GM18909 (cell line): Measurements from ENCODE around the gene IRF2BP1.
A peak's percentile ranks its signal among the peaks of the same experiment; 100 is the strongest.

ENCODE experiments used
- ATAC-seq: cut with Tn5 transposase; IDR thresholded peaks from one replicate; pipeline ENCODE4 v1.9.1; 2021; ENCODE audit warnings: mild to moderate bottlenecking; ENCODE audit not compliant: unreplicated experiment, poor library complexity

The IRF2BP1 gene

DNA sequence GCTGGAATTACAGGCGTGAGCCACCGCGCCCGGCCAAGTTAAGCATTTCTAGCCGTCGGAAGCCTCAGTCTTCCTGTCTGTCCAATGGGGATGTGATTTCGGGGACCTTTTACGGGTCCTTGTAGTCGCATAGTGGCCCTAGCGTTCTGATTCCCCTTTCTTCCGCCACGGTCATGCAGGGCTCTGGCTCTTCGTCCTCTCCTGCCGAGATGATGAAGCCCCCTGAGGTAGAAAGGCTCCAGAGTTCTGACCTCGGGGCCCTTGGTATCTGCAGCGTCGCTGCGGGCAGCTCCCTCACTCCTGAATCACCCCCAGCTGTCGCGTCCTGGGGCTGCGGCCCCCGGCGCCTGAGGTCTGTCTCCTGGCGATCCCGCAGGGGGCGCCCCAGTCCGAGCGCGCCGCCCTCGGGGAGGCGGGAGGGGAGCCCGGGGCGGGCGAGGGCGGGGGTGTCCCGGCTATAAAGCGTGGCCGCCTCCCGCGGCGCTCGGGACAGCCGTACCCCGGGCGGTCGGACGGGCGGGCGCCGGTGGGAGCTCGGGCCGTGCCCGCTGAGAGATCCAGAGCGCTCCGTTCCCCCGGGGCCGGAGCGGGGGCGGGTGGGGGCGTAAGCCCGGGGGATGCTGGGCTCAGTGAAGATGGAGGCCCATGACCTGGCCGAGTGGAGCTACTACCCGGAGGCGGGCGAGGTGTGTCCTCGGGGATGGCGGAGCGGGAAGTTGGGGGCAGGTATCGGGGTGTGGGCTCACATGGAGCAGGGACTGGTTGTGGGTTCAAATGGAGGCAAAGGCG, 21.9 kb downstream of the IRF2BP1 start, which contains the start of gene FOXA3:
FOXA3 (plus strand) TSS at position 487 of the 789 bp plus-strand sequence; CDS start at position 618, 131 bp downstream.
- ATAC-seq = no peak

DNA sequence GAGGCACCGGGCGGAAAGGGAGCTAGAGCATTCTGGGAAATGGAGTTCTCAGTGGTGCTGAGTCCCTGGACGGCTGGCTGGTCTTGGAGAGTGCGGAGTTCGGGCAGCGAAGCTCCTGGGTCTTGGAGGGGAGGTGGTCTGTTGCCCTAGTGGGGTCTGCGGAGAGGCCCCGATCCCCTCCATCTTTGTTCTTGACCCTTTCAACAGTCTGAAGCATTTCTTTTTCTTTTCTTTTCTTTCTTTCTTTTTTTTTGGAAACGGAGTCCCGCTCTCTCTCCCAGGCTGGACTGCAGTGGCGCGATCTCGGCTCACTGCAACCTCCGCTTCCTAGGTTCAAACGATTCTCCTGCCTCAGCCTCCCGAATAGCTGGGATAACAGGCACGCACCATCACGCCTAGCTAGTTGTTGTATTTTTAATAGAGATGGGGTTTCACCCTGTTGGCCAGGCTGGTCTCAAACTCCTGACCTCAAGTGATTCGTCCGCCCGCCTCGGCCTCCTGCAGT, 22.6 kb downstream of the IRF2BP1 start:
- no peak for ATAC-seq

GRCh38 chr19:45862564-45863334, 23.2 kb downstream of the IRF2BP1 start, which contains the start of gene SYMPK:
Gene SYMPK, minus strand, starts transcription at chr19:45863147. Its CDS starts 8,652 bp downstream, at chr19:45854495.
- peak; percentile 92 for ATAC-seq

GRCh38 chr19:45862271-45862563, 23.7 kb downstream of the IRF2BP1 start:
- ATAC-seq = no peak

DNA sequence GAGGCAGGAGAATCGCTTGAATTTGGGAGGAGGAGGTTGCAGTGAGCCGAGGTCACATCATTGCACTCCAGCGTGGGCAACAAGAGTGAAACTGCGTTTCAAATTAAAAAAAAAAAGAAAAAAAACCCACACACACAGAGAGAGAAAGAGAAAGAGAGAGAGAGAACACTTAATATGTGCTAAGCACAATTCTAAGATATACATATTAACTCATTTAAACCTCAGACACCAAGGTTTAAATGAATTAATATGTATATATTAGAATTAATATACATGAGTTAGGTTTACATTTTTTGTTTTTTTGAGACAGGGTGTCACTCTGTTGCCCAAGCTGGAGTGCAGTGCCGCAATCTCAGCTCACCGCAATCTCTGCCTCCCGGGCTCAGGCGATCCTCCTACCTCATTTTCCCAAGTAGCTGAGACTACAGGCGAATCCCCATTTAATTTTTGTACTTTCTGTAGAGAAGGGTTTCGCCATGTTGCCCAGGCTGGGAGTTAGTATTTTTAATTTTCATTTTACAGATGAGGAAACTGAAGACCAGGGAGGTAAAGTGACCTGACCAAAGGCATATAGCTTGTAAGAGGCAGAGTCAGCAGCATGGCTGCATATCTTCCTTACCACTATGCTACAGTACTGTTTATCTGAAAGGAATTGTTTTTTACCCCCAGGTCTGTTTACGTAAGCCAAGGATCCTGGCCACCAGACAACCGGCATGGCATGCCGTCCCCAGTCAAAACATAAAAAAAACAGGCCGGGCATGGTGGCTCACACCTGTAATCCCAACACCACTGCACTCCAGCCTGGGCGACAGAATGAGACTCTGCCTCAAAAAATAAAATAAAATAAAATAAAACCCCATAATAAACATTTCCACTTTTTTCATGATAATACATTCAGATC, 25.3 kb downstream of the IRF2BP1 start:
- ATAC-seq = no peak

- ATAC-seq = no peak
Measured at GRCh38 chr19:45854167-45854778, 31.7 kb downstream of the IRF2BP1 start.

DNA sequence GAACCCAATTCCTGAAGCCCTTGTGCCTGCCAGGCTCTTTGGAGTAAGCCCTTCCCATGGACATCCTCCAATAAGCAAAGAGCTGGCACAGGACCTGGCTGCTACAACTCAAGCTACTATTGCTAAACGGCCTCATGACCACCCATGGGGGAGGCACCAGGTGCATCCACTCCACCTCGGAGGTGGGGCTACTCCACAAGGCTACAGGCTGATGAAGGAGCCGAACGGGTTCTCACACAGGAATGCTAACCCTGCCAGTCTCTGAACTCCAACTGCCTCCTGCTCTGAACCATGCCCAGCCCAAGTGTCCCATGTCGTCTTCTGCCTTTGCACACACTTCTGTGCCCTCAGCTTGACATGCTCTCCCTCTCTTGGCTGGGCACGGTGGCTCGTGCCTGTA, 33.0 kb downstream of the IRF2BP1 start:
- ATAC-seq = no peak

- no peak for ATAC-seq
Measured at GRCh38 chr19:45852145-45852750, 33.7 kb downstream of the IRF2BP1 start.

DNA sequence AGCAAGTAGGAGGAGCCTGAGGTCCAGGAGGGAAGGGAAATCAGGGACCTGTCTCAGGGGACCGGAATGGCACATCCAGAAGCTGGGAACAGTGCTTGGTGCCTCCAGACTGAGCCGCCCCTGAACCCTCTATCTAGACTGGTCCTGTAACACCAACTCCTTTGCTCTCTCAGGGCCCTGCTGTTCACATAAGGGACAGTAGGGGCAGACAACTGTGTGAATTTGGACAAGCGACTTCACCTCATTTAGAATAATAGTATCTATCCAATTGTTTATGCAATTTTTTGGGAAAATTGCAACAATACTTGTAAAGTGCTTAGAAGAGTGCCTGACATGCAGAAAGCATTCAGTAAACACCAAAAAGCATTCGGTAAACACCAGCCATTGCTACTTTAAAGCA, 37.0 kb downstream of the IRF2BP1 start:
- ATAC-seq = no peak

- ATAC-seq = no peak
Measured at GRCh38 chr19:45847663-45848062, 38.3 kb downstream of the IRF2BP1 start.

- no peak for ATAC-seq
Measured at GRCh38 chr19:45842198-45842597, 43.7 kb downstream of the IRF2BP1 start.

DNA sequence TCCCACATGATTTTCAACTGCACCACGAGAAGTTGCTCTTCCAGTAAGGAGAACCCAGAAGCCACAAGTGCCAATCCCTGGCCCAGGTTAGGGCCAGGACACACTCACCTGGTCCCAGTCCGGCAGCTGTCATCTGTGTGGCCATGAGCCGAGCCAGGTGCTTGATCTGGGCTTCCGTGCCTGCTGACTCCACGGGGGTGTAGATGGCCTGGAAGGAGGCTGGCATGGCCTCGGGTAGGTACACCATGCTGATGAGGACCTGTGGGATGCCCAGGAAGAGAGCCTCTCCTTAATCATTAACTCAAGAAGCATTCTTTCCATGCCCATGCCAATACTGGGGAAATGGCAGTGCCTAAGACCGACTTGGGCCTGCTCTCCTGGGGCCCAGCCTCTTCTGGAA, 51.0 kb downstream of the IRF2BP1 start:
- ATAC-seq = no peak
